ENCODE results near the gene TENM4.

The TENM4 gene

DNA sequence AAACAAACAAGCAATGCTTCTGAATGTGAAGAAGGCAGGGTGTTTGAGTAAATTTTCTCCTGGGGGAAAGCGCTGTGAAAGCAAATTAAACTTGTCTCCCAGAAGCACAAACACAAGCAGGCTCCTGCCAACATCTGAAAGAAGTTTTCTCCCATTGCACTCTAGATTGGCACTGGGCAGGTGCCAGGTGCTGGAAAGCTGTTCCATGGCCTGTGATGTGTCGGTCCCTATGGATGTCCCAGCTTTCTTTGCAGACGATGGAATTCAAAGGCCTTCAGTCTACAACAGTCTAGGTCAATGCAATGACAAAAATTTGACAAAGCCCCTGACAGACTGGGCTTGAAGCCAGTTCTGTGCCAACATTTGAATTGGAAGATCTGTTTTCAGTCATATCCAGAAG lies 620.1 kb downstream of the TENM4 start:
- DNase-seq = no peak

GRCh38 chr11:78818201-78818600 lies 622.6 kb downstream of the TENM4 start:
- DNase-seq = no peak

DNA sequence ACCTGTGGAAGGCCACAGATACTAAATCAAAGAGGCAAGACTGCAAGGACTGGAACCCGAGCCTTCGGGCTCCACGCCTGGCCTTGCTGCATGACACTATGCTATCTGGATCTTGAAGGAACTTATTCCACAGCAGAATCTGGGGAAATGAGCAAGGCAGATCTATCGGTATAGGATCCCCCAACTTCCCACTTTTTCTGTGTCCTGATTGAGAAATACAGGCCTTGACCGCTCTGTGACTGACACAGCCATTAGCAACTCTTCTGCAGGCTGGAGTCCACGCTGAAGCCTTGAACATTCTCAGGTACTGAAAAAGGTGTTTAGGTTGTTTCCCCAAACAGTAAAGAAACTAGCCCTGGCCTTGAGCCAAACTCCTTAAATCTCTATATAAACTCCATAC lies 625.0 kb downstream of the TENM4 start:
- DNase-seq = no peak

GRCh38 chr11:78812513-78813293 lies 628.1 kb downstream of the TENM4 start:
- DNase-seq = no peak

DNA sequence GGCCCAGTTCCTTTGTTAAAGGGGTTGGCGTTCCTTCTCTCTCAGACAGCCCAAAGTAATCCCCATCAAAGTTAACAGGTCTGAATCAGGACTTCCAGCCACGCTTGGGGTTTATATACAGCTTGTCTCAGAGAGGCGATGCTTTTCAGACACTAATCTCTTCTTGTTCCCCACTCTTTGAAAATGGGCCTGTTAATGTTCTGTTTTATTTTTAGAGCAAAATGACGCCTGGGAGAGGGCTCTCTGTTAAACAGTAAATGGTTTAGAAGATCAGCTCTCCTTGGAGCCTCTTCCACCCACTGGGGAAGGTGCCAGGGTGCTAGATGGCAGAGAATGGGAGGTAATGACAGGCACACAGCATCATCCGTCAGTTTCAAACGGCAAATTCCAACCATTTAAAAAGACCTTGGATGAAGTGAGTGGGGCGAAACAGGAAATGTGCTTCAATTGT lies 630.2 kb downstream of the TENM4 start:
- DNase-seq = no peak

- DNase-seq = no peak
Observed at GRCh38 chr11:78809931-78810541, 630.8 kb downstream of the TENM4 start.

GRCh38 chr11:78808923-78809322 lies 631.9 kb downstream of the TENM4 start:
- no peak for DNase-seq

GRCh38 chr11:78807351-78807750 lies 633.5 kb downstream of the TENM4 start:
- no peak for DNase-seq

GRCh38 chr11:78806214-78807004 lies 634.4 kb downstream of the TENM4 start:
- no peak for DNase-seq

- no peak for DNase-seq
Observed at GRCh38 chr11:78804991-78805390, 635.8 kb downstream of the TENM4 start.

- no peak for DNase-seq
Observed at GRCh38 chr11:78803995-78804394, 636.8 kb downstream of the TENM4 start.

DNA sequence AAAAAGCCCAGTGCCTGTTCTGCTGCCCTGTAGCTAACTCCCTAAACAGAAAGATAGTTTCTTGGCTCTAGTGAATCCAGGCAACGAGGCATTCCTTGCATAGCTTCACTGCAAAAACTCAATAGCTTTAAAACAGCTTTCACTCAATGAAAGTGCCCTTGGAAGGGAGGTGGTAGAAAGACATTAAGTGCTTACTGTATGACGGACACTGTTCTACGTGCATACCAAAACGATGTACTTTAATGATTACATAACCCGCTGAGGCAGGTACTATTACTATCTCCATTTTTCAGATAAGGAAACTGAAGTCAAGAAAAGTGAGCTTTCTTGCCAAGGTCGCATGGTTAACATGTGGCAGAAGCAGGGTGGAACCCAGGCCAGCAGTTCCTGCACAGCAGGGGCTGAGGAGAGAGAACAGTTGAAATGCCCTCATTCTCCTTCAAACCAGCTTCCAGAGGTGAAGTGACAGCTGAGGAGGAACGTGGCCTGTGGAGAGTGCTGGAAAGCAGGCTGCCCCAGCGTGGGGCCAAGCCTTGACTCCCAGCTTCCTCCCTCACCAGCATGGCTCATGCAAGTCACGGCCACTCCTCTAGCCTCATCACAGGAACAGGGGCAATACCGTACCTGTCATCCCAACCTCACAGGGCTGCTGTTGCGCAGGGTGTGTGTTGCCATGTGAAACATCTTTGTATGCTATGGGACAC lies 638.6 kb downstream of the TENM4 start:
- DNase-seq = no peak

GRCh38 chr11:78801161-78801884 lies 639.5 kb downstream of the TENM4 start:
- DNase-seq = no peak

DNA sequence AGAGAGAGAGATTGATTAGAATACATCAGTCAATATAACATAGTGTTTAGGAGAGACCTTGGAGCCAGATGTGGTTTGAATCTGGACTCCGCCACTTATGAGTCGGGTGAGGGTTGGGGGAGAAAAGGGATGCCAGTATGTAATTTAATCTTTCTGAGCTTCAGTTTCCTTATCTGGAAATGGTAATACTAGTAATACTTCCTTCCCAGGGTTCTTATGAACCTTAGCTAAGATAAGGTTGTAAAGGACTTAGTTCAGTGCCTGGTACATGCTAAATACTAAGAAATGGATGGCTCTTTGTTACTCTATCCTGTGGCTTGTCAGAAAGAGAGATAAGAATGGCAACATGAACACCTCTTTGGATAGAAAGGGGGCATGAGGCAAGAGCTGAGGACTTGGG lies 640.1 kb downstream of the TENM4 start:
- no peak for DNase-seq

- no peak for DNase-seq
Observed at GRCh38 chr11:78800096-78800690, 640.6 kb downstream of the TENM4 start.

- no peak for DNase-seq
Observed at GRCh38 chr11:78798663-78799062, 642.2 kb downstream of the TENM4 start.

GRCh38 chr11:78797559-78797958 lies 643.3 kb downstream of the TENM4 start:
- DNase-seq = no peak

DNA sequence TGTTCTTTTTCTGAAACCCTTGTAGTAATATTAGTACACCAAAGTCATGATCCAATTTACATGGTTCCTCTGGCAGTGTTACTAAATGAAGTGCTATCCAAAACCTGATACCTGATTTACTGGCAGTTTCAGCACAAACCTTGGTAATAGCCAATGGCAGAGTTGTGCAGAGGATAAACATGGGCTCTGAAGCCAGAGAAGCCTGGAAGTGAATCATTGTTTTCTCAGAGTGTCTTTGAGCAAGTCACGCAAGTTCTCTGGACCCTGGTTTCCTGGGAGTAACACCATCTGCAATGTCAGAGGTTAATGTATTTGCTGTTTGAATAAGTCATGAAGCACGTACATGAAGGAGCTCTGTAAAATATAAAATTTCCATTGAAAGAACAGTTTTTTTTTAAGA lies 643.9 kb downstream of the TENM4 start:
- no peak for DNase-seq

- no peak for DNase-seq
Observed at GRCh38 chr11:78795621-78796261, 645.1 kb downstream of the TENM4 start.

DNA sequence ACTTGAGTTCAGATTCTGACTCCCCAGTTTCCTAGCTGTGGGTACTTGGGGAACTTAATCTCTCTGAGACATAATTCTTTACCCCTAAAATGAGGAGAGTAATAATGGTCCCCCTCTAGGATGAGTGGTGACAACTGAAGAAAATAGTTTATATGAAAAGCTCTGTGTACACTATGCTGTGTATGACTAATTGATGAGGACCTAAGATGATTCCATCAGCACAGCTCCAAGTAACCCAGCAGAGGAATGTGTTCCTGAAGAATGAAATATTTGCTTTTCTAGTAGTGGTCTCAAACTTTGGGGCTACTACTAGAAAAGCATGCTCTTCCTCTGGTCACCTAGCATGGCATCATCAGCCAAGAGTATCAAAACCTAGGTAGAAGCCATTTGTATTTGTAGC lies 648.9 kb downstream of the TENM4 start:
- DNase-seq = no peak

DNA sequence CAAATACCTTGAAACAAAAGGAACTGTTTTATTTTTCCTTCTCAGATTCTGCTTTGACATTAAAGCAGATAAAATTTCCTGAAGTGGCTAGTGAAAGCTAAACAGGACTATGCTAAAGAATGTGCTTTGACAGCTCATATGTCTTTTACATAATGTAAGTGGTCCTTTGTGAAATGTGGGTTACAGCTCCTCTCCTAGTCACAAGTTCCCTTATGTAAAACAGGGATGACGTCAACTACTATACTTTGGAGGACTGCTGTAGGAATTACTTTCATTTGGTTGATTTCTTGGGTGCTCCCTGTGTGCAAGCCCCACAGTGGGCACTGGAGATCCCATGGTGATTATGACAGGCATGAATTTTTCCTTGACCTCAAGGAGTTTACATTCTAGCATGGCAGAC lies 649.6 kb downstream of the TENM4 start:
- no peak for DNase-seq

- DNase-seq = no peak
Observed at GRCh38 chr11:78790784-78791183, 650.0 kb downstream of the TENM4 start.

Data from activated CD4-positive, alpha-beta T cell treated with anti-CD3 and anti-CD28 coated beads, Interleukin-2, amount 50 U/mL, for 4 hours (primary cell).